GM18858 (cell line): Measurements from ENCODE around the gene AZIN2.
"Not testable (repeated sequence)": the region's sequence is repeated elsewhere in the genome, so short reads cannot be mapped to it uniquely, and the experiment has no call there.

Experiments used
- ATAC-seq: cut with Tn5 transposase; IDR thresholded peaks from one replicate; pipeline ENCODE4 v1.9.1; 2021; ENCODE audit not compliant: unreplicated experiment

AZIN2 gene

DNA sequence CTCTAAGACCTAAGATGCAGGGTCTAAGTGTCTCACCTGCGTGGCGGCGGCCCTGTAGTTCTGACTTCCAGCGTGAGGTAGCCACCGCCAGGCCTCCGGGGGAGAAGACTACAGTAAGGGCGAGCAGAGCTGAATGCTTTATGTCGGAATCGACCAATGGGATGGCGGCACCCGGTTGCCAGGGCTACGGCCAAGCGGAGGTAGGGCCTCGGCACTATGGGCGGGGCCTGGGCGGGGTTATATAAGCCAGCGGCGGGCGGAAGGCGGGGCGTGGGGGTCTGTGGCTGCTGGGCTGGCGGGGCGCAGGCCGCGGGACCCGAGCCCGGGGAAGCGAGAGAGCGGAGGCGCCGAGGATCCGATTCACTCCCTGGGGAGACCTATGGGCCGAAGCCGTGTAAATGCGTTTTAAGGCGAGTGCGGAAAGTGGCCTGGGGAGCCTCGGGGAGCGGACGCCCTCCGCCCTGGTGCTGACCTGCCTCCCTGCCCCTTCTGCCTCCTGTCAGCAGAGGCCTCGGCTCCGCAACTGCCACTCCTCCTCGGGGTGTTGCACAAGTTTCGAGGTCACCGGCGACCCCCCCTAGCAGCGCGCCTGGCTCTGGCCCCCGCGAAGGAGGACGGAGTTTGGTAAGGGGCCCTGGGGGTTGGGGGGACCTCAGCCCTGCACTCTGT lies at the start of gene AZIN2:
Gene AZIN2, plus strand, starts transcription at position 269 of the 669 bp plus-strand sequence. CDS start 1,097 bp downstream, outside the sequence.
- peak; percentile 65 for ATAC-seq

GRCh38 chr1:33031506-33031905 lies 49.4 kb upstream of the AZIN2 start:
- no peak for ATAC-seq

DNA sequence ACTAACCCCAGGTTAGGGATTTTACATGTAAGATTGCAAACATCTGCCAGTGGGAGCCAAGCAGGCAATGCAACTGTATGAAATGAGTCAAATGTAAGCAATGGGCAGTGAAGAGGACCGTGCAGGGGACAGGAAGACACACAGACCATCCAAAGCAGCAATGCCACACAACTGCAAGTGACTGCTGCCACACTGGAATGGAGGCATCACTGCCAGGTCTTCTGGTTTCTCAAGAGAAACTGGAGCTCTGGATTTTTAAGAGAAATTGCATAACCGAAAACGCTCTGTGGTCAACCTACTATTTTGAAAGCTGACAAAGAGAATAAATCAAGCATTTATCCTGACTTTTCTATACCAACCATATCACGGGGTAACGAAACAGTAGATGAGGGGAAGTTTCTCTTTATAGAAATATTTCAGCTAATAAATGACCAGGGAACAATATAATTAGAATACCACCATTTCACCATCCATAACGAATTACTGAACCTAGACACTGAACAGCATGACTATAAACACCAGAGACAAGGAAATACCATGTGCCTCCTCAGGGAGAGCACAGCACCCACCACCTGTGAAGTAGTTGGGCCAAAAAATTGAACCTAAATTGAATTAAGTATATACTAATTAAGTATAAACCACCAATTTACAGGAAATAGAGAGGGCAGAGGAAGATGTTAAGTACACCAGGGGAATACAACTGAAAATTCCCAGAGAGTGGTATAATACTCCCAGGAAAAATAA lies 48.7 kb upstream of the AZIN2 start:
- no peak for ATAC-seq

DNA sequence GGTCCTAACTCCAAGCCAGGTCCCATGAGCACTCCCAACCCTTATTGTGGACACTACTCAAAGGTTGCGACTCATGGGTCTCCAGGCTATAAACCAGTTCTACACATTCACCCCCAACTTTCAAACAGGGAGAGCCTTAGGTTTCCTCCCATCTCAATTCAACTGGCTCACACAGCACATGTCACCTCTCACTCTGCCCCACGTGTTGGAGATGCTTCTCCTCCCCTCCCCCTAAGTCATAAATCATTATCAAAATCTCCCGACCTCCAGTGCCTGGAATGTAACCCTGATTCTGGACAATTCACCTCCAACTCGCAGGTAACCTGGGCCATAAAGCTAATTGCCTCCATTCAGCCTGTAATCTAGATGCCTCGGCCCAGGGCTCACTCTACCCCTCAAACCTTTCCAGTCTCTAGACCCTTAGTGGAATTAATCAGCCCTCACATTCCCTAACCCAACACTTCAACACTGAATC lies 44.9 kb upstream of the AZIN2 start:
- ATAC-seq: no peak

DNA sequence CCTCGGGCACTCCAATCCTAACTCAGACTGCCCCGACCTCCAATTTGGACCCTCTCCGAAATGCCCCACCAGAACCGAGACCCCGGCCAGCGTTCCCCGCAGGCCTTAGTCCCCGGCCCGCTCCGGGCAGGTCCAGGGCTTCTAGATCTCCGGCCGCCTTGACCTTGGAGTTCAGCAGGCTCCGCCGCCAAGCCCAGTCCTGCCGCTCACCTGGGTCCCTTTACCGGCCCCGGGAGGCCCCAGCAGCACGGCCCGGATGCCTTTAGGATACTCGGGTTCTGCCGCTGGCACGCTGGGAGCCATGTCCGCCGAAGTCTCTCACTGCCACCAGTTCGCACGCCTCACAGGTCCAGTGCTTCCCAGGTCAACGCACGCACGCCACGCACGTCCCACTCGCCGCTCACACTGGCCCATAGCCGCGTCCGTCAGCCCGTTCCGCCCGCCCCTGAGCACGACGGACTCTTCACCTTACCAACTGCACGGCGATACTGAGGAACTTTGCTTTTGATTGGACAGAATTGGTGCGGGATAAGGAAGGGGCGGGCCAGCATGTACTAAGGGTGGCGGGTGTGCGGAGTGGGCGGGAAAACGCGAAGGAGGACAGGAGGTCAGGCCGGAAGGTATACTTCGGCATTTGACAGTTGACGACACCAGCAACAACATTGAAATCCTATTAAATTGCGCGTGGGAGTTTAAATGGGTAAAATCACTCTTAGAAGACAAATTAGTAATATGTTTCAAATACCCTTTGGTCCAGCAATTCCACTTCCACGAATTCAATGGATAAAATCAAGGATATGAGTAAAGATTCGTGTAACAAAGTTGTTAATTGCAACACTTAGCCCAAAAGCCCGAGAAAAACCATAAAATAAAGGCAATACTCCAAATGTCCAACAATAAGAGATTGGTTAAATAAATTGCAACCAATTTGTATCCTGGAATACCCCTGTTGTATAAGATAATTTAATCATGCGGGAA lies 44.1 kb upstream of the AZIN2 start, which contains the start of gene AK2:
Gene AK2, minus strand, starts transcription at position 358 of the 978 bp plus-strand sequence. Its CDS starts 55 bp downstream, at position 303.
- ATAC-seq: peak; percentile 90

DNA sequence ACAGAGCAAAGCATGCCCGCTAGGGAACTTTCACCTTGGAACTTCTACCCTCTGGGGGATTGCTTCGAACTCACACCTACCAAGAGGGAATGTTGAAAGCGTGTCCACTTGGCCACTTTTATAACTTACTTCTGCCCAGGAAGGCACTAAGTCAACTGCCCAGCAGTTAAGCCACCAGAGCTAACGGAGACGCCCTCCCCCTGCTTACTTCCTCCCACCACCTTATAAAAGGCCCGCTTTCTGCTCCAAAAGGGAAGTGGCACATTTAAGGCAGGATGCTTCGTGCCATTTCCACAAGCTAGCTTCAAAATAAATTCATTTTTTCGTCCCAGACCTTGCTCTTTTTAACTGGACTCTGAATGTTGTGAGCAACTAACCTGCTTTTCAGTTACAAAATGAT lies 41.1 kb upstream of the AZIN2 start:
- ATAC-seq: no peak

- ATAC-seq: no peak
Observed at GRCh38 chr1:33041026-33041425, 39.9 kb upstream of the AZIN2 start.

GRCh38 chr1:33042831-33043230 lies 38.1 kb upstream of the AZIN2 start:
- no peak for ATAC-seq

DNA sequence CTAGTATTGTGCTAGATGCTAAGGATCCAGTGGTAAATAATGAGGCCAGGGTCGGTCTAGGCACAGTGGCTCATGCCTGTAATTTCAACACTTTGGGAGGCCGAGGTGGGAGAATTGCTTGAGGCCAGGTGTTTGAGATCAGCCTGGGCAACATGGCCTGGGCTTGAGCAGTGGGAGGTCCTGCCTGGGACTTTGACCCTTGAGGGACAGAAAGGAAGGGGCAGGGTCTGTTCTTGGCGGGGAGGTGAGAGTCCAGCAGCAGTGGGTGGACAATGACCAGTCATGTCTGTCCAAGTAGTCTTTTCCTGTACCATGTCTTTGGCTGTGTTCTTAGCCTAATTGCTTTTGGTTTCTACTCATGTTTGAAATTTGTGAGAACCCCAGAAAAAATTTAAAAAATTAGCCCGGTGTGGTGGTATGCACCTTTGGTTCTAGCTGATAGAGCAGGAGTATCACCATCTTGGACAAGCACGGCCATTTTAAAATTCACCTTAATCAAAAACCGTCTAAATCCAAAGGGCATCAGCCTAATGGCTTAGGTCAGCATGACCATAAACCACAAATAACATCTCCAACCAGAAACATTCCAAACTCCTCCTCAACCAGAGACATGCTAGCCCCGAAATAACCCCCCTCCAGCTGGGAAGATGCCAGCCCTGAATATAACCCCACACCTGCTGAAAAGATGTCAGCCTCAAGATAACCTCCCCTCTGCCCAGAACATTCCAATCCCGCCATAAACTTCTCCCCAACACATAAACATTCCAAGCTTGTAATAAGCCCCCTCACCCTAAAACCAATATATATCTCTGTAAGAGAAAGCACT lies 37.5 kb upstream of the AZIN2 start:
- ATAC-seq: no peak

DNA sequence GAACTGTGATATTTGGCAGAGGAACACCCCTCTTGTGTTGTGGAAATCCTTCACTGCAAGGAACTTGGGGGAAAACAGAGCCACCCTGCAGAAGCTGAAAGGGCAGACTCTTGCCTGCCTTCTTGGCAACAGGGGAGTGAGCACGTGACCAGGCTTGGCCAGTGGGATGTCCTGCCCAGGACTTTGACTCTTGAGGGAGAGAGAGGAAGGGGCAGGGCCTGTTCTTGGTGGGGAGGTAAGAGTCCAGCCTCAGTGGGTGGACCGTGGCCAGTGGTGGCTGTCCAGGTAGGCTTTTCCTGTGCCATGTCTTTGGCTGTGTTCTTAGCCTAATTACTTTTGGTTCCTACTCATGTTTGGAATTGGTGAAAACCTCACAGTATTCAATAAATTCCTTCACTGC lies 35.7 kb upstream of the AZIN2 start:
- no peak for ATAC-seq

GRCh38 chr1:33045814-33046213 lies 35.1 kb upstream of the AZIN2 start:
- no peak for ATAC-seq

DNA sequence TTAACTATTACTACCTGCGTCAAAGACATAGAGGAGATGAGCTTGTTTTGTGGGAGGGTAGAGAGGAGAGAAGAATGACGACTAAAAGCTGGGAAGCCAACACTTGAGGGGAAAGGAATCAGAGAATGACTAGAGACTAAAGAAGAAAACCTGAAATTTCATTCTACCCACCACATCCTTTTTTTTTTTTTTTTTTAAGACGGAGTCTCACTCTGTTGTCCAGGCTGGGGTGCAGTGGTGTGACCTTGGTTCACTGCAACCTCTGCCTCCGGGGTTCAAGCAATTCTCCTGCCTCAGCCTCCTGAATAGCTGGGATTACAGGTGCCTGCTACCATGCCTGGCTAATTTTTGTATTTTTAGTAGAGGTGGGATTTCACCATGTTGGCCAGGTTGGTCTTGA lies 34.7 kb upstream of the AZIN2 start:
- ATAC-seq: not testable (repeated sequence)

- ATAC-seq: no peak
Observed at GRCh38 chr1:33047290-33047689, 33.7 kb upstream of the AZIN2 start.

DNA sequence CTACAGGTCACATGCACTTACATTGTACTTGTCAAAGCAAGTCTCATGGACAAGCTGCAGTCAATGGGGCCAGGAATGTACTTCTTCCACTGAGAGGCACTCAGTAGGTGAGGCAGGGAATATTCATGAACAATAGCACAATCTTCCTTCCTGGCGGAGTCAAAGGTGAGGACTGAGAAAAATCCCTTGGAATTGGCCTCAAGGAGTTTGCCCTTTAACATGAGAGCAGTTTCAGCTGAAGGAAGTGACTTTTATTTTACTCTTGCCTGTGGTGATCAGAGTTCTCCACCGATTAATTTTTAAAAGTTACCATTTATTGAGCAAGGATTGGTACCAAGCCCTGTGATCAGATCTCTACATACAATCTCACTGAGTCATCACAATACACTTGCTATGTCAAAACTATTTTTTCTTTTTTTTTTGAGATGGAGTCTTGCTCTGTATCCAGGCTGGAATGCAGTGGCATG lies 33.1 kb upstream of the AZIN2 start:
- ATAC-seq: no peak

GRCh38 chr1:33048426-33048825 lies 32.5 kb upstream of the AZIN2 start:
- ATAC-seq: no peak

DNA sequence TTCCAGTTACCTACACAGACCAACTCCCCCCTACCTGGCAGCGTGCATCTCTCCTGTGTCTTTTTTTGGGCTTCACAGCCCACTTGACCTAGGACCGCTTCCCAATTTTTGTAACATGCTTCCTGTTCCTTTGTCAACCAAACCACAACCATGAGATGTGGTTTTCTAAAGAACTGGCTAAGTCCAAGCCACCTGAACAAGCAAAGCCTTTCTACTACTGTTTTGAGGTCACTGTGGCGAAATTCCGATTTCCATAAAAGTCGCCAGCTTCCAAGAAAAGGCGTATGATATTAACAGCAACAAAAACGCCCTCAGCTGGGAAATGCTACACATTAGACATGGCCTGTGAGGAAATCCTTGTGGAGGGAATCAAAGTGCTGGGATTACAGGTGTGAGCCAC lies 31.6 kb upstream of the AZIN2 start:
- ATAC-seq: no peak

DNA sequence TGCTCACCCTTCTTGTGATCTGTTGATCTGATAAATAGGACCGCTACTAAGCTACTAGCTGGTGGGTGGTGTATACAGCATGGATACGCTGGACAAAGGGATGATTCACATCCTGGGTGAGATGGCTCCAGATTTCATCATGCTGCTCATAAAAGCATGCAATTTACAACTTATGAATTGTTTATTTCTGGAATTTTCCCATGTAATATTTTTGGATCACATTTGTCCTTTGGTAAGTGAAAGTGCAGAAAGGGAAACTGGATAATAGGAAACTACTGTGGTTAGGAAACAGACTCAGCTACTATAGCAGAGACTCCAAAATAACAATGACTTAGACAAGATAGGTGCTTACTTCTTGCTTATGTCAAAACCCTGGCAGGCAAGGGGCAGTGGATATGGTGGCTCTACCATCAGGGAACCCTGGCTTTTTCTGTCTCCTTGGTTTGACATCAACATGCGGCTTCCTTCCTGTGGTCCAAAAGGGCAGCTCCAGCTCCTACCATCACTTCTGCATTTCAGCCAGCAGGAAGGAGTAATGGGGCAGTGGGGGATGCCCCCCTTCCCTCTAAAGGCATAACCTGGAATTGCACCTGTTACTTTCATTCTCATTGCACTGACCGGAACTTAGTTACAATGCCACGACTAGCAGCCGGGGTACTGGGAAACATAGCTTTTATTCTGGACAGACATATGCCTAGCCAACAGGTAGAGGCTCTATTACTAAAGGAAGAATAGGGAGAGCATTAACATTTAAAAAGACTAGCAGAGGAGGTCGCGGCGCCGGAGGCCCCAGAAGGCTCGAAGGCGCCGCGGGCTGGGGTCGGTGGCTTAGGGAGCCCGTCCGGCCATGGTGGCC lies 30.5 kb upstream of the AZIN2 start:
- ATAC-seq: no peak

DNA sequence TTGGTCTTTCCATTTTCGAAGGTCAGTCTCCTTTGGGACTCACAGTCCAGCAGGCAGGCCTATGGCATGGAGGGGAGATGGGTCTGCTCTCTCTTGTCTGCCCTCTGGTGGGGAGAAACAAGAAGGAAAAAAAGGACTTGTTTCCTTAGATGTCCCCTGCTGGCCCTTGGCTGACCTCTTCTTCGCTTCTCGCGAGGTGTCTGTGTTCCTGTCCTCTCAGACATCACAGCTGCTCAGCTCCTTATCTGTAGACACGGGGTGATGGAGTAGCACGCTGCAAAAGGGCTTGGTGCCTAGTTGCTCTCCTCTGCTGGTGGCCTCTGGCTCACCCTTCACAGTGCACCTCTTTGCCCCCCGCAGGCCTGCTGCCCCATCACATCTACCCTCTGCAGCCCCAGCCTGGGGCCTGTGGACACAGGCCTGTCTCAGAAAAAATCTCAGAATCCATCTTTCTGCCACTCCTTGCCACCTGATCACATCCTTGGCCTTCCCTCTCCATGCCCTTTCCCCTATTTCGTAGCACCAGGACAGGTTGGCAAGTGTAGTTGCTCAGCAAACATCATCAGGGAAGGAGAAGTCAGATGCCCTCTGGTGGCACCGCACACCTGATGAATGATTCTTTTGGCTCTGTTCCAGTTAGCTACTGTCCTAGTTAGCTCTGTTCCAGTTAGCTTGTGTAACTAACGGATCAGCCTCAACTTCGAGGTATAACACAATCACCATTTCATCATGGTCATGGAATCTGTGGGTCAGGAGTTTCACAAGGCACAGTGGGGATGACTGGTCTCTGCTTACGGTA lies 25.5 kb upstream of the AZIN2 start:
- ATAC-seq: no peak
